B cell (primary cell): Measurements from ENCODE around the gene LSMEM2. TPM values are rescaled to one million over a fixed set of nuclear protein-coding genes. Genes with fewer than 3 reads are reported as not detected.

Experiments
- ATAC-seq: fragments of 200-7000 bp; cut with Tn5 transposase; one replicate; pipeline ENCODE4 v1.10.0; 2021; ENCODE audit warnings: low read depth, mild to moderate bottlenecking, moderate number of reproducible peaks, moderate library complexity
- CTCF ChIA-PET: fragments of 350-600 bp; sonication (Branson Sonifier 250); formaldehyde crosslinking; loops from one replicate; lab custom pipeline; 2021; ENCODE audit warnings: antibody characterized with exemption, inconsistent platforms; lab: Charles Lee
- POLR2A ChIA-PET: fragments of 350-600 bp; sonication (Branson Sonifier 250); formaldehyde crosslinking; loops from one replicate; lab custom pipeline; 2021; ENCODE audit warnings: antibody characterized with exemption; lab: Charles Lee
- DNase-seq: peaks from one replicate; pipeline ENCODE4 v3.0.0; 2013
- H2AFZ ChIP-seq: 2 replicates; pipeline ENCODE4 v1.6.1; 2012; ENCODE audit warnings: mild to moderate bottlenecking, low read depth, low read length; ENCODE audit not compliant: insufficient read depth, poor library complexity, severe bottlenecking
- H3K27ac ChIP-seq, 2 donors: 1 replicate in 1 of 2; 2 replicates in 1 of 2; pipeline ENCODE4 v1.5.1; 2012 to 2013; ENCODE audit warnings: low read length in 2 of 2, mild to moderate bottlenecking in 2 of 2, moderate library complexity in 1 of 2
- H3K27me3 ChIP-seq, 4 experiments: fragments of 200-600 bp in 1 of 4; sonication (generic) in 1 of 4; replicated peaks in 1 of 4; 1 replicate in 2 of 4; 2 replicates in 2 of 4; pipeline versions ENCODE4 v1.6.1 to v1.7.0; 2013 to 2016; ENCODE audit warnings: low read length in 3 of 4, mild to moderate bottlenecking in 2 of 4, mixed read lengths in 1 of 4, moderate library complexity in 1 of 4; ENCODE audit not compliant: insufficient read depth in 4 of 4, control insufficient read depth in 3 of 4; ENCODE audit errors: control extremely low read depth in 1 of 4
- H3K36me3 ChIP-seq, 2 experiments: replicated peaks in 1 of 2; 1 replicate in 1 of 2; 2 replicates in 1 of 2; pipeline versions ENCODE4 v1.6.1 to v1.7.1; 2013; ENCODE audit warnings: low read length in 1 of 2; ENCODE audit not compliant: insufficient read depth in 2 of 2, control insufficient read depth in 1 of 2; ENCODE audit errors: control extremely low read depth in 1 of 2, extremely low read depth in 1 of 2
- H3K4me1 ChIP-seq, 2 donors: fragments of 200-600 bp in 1 of 2; sonication (generic) in 1 of 2; 1 replicate in 1 of 2; 2 replicates in 1 of 2; pipeline versions ENCODE4 v1.5.1 to v1.6.1; 2013 to 2017; ENCODE audit warnings: low read length in 2 of 2; ENCODE audit not compliant: control insufficient read depth in 2 of 2, insufficient read depth in 2 of 2
- H3K4me2 ChIP-seq: replicated peaks from 2 replicates; pipeline ENCODE3; 2012; ENCODE audit warnings: mild to moderate bottlenecking, low read depth, low read length; ENCODE audit not compliant: poor library complexity, severe bottlenecking
- H3K4me3 ChIP-seq, 5 experiments: fragments of 200-600 bp in 1 of 5; sonication (generic) in 1 of 5; 1 replicate in 3 of 5; 2 replicates in 2 of 5; pipeline versions ENCODE4 v1.5.1 to v1.7.0; 2011 to 2016; ENCODE audit warnings: low read length in 4 of 5, mild to moderate bottlenecking in 4 of 5, low read depth in 2 of 5, control low read depth in 1 of 5, moderate library complexity in 1 of 5; ENCODE audit not compliant: insufficient read depth in 1 of 5; ENCODE audit errors: control extremely low read depth in 1 of 5, extremely low read depth in 1 of 5
- H3K79me2 ChIP-seq: fragments of 200-600 bp; sonication (generic); one replicate; pipeline ENCODE4 v1.6.0; 2016; ENCODE audit warnings: low read length; ENCODE audit not compliant: control insufficient read depth, insufficient read depth
- H3K9ac ChIP-seq: fragments of 200-600 bp; sonication (generic); 2 replicates; pipeline ENCODE4 v1.6.1; 2017; ENCODE audit warnings: mild to moderate bottlenecking, low read length, moderate library complexity
- H3K9me3 ChIP-seq, 3 donors: one replicate each; pipeline versions ENCODE4 v1.6.1 to v1.7.1; 2013; ENCODE audit warnings: low read length in 2 of 3; ENCODE audit not compliant: control insufficient read depth in 2 of 3, insufficient read depth in 1 of 3; ENCODE audit errors: control extremely low read depth in 1 of 3
- H4K20me1 ChIP-seq: 2 replicates; pipeline ENCODE4 v1.6.0; 2012; ENCODE audit warnings: mild to moderate bottlenecking, low read length; ENCODE audit not compliant: insufficient read depth, control insufficient read depth, poor library complexity, severe bottlenecking
- H3K27ac Mint-ChIP-seq: one replicate; pipeline ENCODE4 v1.8.0; 2021; ENCODE audit warnings: mixed read lengths
- H3K27me3 Mint-ChIP-seq: one replicate; pipeline ENCODE4 v1.8.0; 2021; ENCODE audit warnings: mixed read lengths
- H3K4me1 Mint-ChIP-seq: one replicate; pipeline ENCODE4 v1.8.0; 2021; ENCODE audit warnings: mixed read lengths
- H3K4me3 Mint-ChIP-seq: one replicate; pipeline ENCODE4 v1.8.0; 2021; ENCODE audit warnings: mixed read lengths
- H3K9me3 Mint-ChIP-seq: one replicate; pipeline ENCODE4 v1.8.0; 2022; ENCODE audit warnings: mixed read lengths; ENCODE audit not compliant: insufficient read depth
- CTCF ChIP-seq: fragments of 200-600 bp; IDR thresholded peaks from one replicate; pipeline ENCODE4 v1.8.0; 2022; ENCODE audit warnings: antibody characterized with exemption, mild to moderate bottlenecking
- EZH2 ChIP-seq: IDR thresholded peaks from 2 replicates; pipeline ENCODE4 v1.6.1; 2012; ENCODE audit warnings: borderline replicate concordance, low read depth, mild to moderate bottlenecking, moderate library complexity, low read length; ENCODE audit not compliant: insufficient read depth, poor library complexity, severe bottlenecking
- WGBS: methylation state at CpG from one replicate; pipeline ENCODE4 v1.1.5; 2013; ENCODE audit warnings: missing lambda C conversion rate; ENCODE audit not compliant: insufficient coverage; 5-methylcytosine and 5-hydroxymethylcytosine counted together
- intact Hi-C: fragments of 100-400 bp; cut with micrococcal nuclease; formaldehyde crosslinking; loops from one replicate; pipeline ENCODE4 v1.10.0; 2022
- polyA plus RNA-seq: library from polyadenylated mRNA; depleted of rRNA; stranded (reverse); fragments of >200 nt; gene quantifications from 2 replicates; pipeline ENCODE4 v1.2.3, GENCODE V29; 2012
- total RNA-seq, 2 donors: library from RNA; stranded (reverse); fragments of 120-200 nt in 1 of 2; gene quantifications; 1 replicate in 1 of 2; 2 replicates in 1 of 2; pipeline versions ENCODE4 v1.2.3 to v1.2.4, GENCODE V29; 2013 to 2022

The LSMEM2 gene
- total and polyA plus RNA-seq, 2 donors (not counting 1 experiment from before 2014, with no cell fraction given), result not detected

- Histone ChIP-seq H2AFZ (no peak overlapping the region), H4K20me1 (no peaks in the 10 kb centered on the region), H3K4me3 (no peak overlapping the region), H3K4me2 (no peak overlapping the region), H3K27me3 (no peaks in the 10 kb centered on the region), H3K27ac (no peak overlapping the region), H3K9ac (no peak overlapping the region), H3K36me3 (peaks cover 0 to 29% of the 10 kb centered on the region in 2 experiments), H3K4me1 (peaks cover 11 to 17% of the 10 kb centered on the region in 2 donors), H3K9me3 (no peaks in the 10 kb centered on the region), H3K79me2 (peaks cover 18% of the 10 kb centered on the region)
- WGBS, result 98% methylated on average over 23 of the region's 23 CpGs
- ChIA-PET POLR2A (no interaction called here), CTCF (interaction anchor here (1.0 to 1.7 kb wide), 4 partner anchors 9 to 28 kb away, joined by 3 to 5 read pairs (median 4); partner anchors contain the start of genes HYAL3, LSMEM2 and NAA80)
- Mint-ChIP-seq H3K4me3 (no peak overlapping the region), H3K27ac (no peak overlapping the region), H3K27me3 (no peaks in the 10 kb centered on the region), H3K4me1 (peaks cover 14% of the 10 kb centered on the region), H3K9me3 (no peaks in the 10 kb centered on the region)
- ATAC-seq (no peak), DNase-seq (no peak)
- intact Hi-C loops, result no loop called here
- TF ChIP-seq CTCF (no peak), EZH2 (no peak)
Measured at GRCh38 chr3:50288387-50289007, 9.6 kb downstream of the LSMEM2 start.

- Histone ChIP-seq H3K36me3 (peaks cover 0 to 29% of the 10 kb centered on the region in 2 experiments), H3K4me1 (peaks cover 11 to 17% of the 10 kb centered on the region in 2 donors), H3K9me3 (no peaks in the 10 kb centered on the region), H3K4me3 (no peak overlapping the region), H3K9ac (no peak overlapping the region), H3K27ac (no peak overlapping the region), H3K4me2 (no peak overlapping the region), H2AFZ (no peak overlapping the region), H3K79me2 (peaks cover 18% of the 10 kb centered on the region), H3K27me3 (no peaks in the 10 kb centered on the region), H4K20me1 (no peaks in the 10 kb centered on the region)
- ChIA-PET CTCF (interaction anchor here (1.7 kb wide), 1 partner anchor 10 kb away, joined by 5 read pairs; the partner anchor contains the start of genes HYAL3 and NAA80), POLR2A (no interaction called here)
- Mint-ChIP-seq H3K27ac (no peak overlapping the region), H3K4me1 (peaks cover 14% of the 10 kb centered on the region), H3K27me3 (no peaks in the 10 kb centered on the region), H3K4me3 (no peak overlapping the region), H3K9me3 (no peaks in the 10 kb centered on the region)
- no peak for TF ChIP-seq EZH2
- no peak for TF ChIP-seq CTCF
- no peak for ATAC-seq
- DNase-seq, result no peak
- intact Hi-C loops, result no loop called here
- 97% methylated on average over 5 of the region's 6 CpGs for WGBS
Measured at GRCh38 chr3:50289130-50289529, 10.2 kb downstream of the LSMEM2 start.
